Neural cell (in vitro differentiated cells): ENCODE measurements around the gene MINDY4. TPM values are rescaled to one million over a fixed set of nuclear protein-coding genes. Genes with fewer than 3 reads are reported as not detected.

ENCODE experiments used
- H2AFZ ChIP-seq: fragments of 200-600, 300-800 bp; sonication (generic), shearing (Covaris generic); 2 replicates; pipeline ENCODE4 v1.6.0; 2014; ENCODE audit warnings: low read depth, mild to moderate bottlenecking, antibody characterized with exemption, low read length, moderate library complexity
- H3F3A ChIP-seq: fragments of 200-600 bp; shearing (Covaris generic); 2 replicates; pipeline ENCODE4 v1.6.1; 2016; ENCODE audit warnings: mild to moderate bottlenecking, moderate library complexity, mixed read lengths, antibody characterized with exemption, low read length; ENCODE audit not compliant: insufficient read depth, poor library complexity, severe bottlenecking
- H3K27ac ChIP-seq: fragments of 200-600, 300-800 bp; sonication (generic), shearing (Covaris generic); 2 replicates; pipeline ENCODE4 v1.5.1; 2014; ENCODE audit warnings: mild to moderate bottlenecking, low read length, moderate library complexity
- H3K27me3 ChIP-seq: fragments of 300-800, 200-600 bp; sonication (generic), shearing (Covaris generic); 2 replicates; pipeline ENCODE4 v1.6.0; 2014; ENCODE audit warnings: mild to moderate bottlenecking, low read depth, low read length, moderate library complexity; ENCODE audit not compliant: insufficient read depth
- H3K36me3 ChIP-seq: fragments of 300-800, 200-600 bp; sonication (generic), shearing (Covaris generic); 2 replicates; pipeline ENCODE4 v1.5.1; 2014; ENCODE audit warnings: mild to moderate bottlenecking, antibody characterized with exemption, low read length, moderate library complexity; ENCODE audit not compliant: insufficient read depth
- H3K4me2 ChIP-seq: fragments of 300-800, 200-600 bp; sonication (generic), shearing (Covaris generic); 2 replicates; pipeline ENCODE4 v1.6.0; 2014; ENCODE audit warnings: mild to moderate bottlenecking, low read length
- H3K4me3 ChIP-seq: fragments of 300-800, 200-600 bp; sonication (generic), shearing (Covaris generic); 2 replicates; pipeline ENCODE4 v1.5.1; 2014; ENCODE audit warnings: mild to moderate bottlenecking, low read length, moderate library complexity
- H3K79me2 ChIP-seq: fragments of 200-600 bp; shearing (Covaris generic); replicated peaks from 2 replicates; pipeline ENCODE4 v1.6.0; 2014; ENCODE audit warnings: mild to moderate bottlenecking, low read length, moderate library complexity; ENCODE audit not compliant: insufficient read depth
- H3K9ac ChIP-seq: fragments of 300-800, 200-600 bp; sonication (generic), shearing (Covaris generic); 2 replicates; pipeline ENCODE4 v1.6.1; 2016; ENCODE audit warnings: mild to moderate bottlenecking, low read length, mixed read lengths
- H3K9me2 ChIP-seq: fragments of 200-600 bp; shearing (Covaris generic); 2 replicates; pipeline ENCODE4 v1.6.1; 2016; ENCODE audit warnings: mild to moderate bottlenecking, low read length, mixed read lengths; ENCODE audit not compliant: insufficient read depth
- H3K9me3 ChIP-seq: fragments of 200-600, 300-800 bp; sonication (generic), shearing (Covaris generic); 2 replicates; pipeline ENCODE4 v1.6.1; 2016; ENCODE audit warnings: mild to moderate bottlenecking, mixed run types, low read length, moderate library complexity, mixed read lengths
- H4K20me1 ChIP-seq: fragments of 200-600 bp; shearing (Covaris generic); 2 replicates; pipeline ENCODE4 v1.6.1; 2016; ENCODE audit warnings: mild to moderate bottlenecking, mixed run types; ENCODE audit not compliant: insufficient read depth
- CTCF ChIP-seq: fragments of 450-650 bp; IDR thresholded peaks from 2 replicates; pipeline ENCODE4 v1.5.1; 2014; ENCODE audit warnings: antibody characterized with exemption, mild to moderate bottlenecking, moderate library complexity; ENCODE audit not compliant: poor library complexity, severe bottlenecking
- EP300 ChIP-seq: fragments of 450-650 bp; conservative IDR thresholded peaks from 2 replicates; pipeline ENCODE4 v1.6.1; 2014; ENCODE audit warnings: antibody characterized with exemption, mild to moderate bottlenecking, moderate library complexity; ENCODE audit not compliant: poor library complexity, severe bottlenecking
- EZH2 ChIP-seq: fragments of 200-600, 300-800 bp; shearing (Covaris generic), sonication (generic); IDR thresholded peaks from 2 replicates; pipeline ENCODE4 v1.6.1; 2014; ENCODE audit warnings: antibody characterized with exemption, low read length, borderline replicate concordance, mild to moderate bottlenecking; ENCODE audit not compliant: insufficient read depth, poor library complexity, severe bottlenecking
- MXI1 ChIP-seq: fragments of 450-650 bp; conservative IDR thresholded peaks from 2 replicates; pipeline ENCODE4 v1.6.1; 2014; ENCODE audit warnings: antibody characterized with exemption, mild to moderate bottlenecking; ENCODE audit not compliant: poor library complexity, severe bottlenecking
- POLR2AphosphoS5 ChIP-seq: IDR thresholded peaks from 2 replicates; pipeline ENCODE4 v1.6.1; 2012
- RAD21 ChIP-seq: fragments of 450-650 bp; conservative IDR thresholded peaks from 2 replicates; pipeline ENCODE4 v1.6.1; 2014; ENCODE audit warnings: antibody characterized with exemption, mild to moderate bottlenecking, moderate library complexity
- REST ChIP-seq: IDR thresholded peaks from 2 replicates; pipeline ENCODE4 v1.6.1; 2012; ENCODE audit warnings: borderline replicate concordance
- SMC3 ChIP-seq: fragments of 450-650 bp; conservative IDR thresholded peaks from 2 replicates; pipeline ENCODE4 v1.6.1; 2014; ENCODE audit warnings: antibody characterized with exemption, mild to moderate bottlenecking, moderate library complexity; ENCODE audit not compliant: poor library complexity
- TAF1 ChIP-seq: IDR thresholded peaks from 2 replicates; pipeline ENCODE4 v1.6.1; 2012; ENCODE audit warnings: low read depth
- polyA plus RNA-seq: library from polyadenylated mRNA; depleted of rRNA; stranded (reverse); fragments of >200 nt; gene quantifications from 2 replicates; pipeline ENCODE4 v1.2.3, GENCODE V29; 2014

MINDY4 gene
- polyA plus RNA-seq, 1 donor from 2014 or later: 1.0 TPM

GRCh38 chr7:30754315-30754877, 16.8 kb upstream of the MINDY4 start:
- Histone ChIP-seq H4K20me1 (no peaks in the 10 kb centered on the region), H3F3A (no peaks in the 10 kb centered on the region)

GRCh38 chr7:30755384-30756154, 15.6 kb upstream of the MINDY4 start:
- Histone ChIP-seq H3K27ac (no peak overlapping the region), H3K79me2 (no peaks in the 10 kb centered on the region), H3K36me3 (no peaks in the 10 kb centered on the region), H3K27me3 (no peaks in the 10 kb centered on the region), H3K9me2 (no peaks in the 10 kb centered on the region), H3K4me3 (no peak overlapping the region), H3F3A (no peaks in the 10 kb centered on the region), H4K20me1 (no peaks in the 10 kb centered on the region), H3K9me3 (no peaks in the 10 kb centered on the region), H3K4me2 (no peak overlapping the region), H2AFZ (no peak overlapping the region), H3K9ac (no peak overlapping the region)
- TF ChIP-seq RAD21 (no peak), EP300 (no peak)

More at GRCh38 chr7:30754315-30754877, 16.8 kb upstream of the MINDY4 start:
- H3K4me3 ChIP-seq: no peak overlapping the region
- TF ChIP-seq CTCF (no peak), EZH2 (no peak), SMC3 (no peak), EP300 (no peak), TAF1 (no peak), MXI1 (no peak), POLR2AphosphoS5 (no peak), RAD21 (no peak)
- no peak overlapping the region for H3K27ac ChIP-seq
- H3K9me2 ChIP-seq: no peaks in the 10 kb centered on the region
- no peak overlapping the region for H3K4me2 ChIP-seq
- no peak overlapping the region for H3K9ac ChIP-seq
- no peaks in the 10 kb centered on the region for H3K36me3 ChIP-seq
- H3K79me2 ChIP-seq: no peaks in the 10 kb centered on the region
- H3K9me3 ChIP-seq: no peaks in the 10 kb centered on the region
- H2AFZ ChIP-seq: no peak overlapping the region
- H3K27me3 ChIP-seq: no peaks in the 10 kb centered on the region

- Histone ChIP-seq H3K36me3 (no peaks in the 10 kb centered on the region), H3K9me2 (no peaks in the 10 kb centered on the region), H3K9me3 (no peaks in the 10 kb centered on the region), H3K4me3 (no peak overlapping the region), H2AFZ (no peak overlapping the region), H3K79me2 (no peaks in the 10 kb centered on the region), H3K9ac (no peak overlapping the region), H3K27ac (no peak overlapping the region), H3F3A (no peaks in the 10 kb centered on the region), H3K27me3 (no peaks in the 10 kb centered on the region), H4K20me1 (no peaks in the 10 kb centered on the region), H3K4me2 (no peak overlapping the region)
- TF ChIP-seq RAD21: no peak
- TF ChIP-seq POLR2AphosphoS5: no peak
- TF ChIP-seq EZH2: no peak
- TF ChIP-seq EP300: no peak
- TF ChIP-seq CTCF: no peak
- TF ChIP-seq TAF1: no peak
- no peak for TF ChIP-seq REST
- no peak for TF ChIP-seq MXI1
- no peak for TF ChIP-seq SMC3
Measured at GRCh38 chr7:30757342-30757692, 13.9 kb upstream of the MINDY4 start.
